Sigmoid colon (tissue), 7 donors: ENCODE data around the gene MALAT1. TPM values are rescaled to one million over a fixed set of nuclear protein-coding genes. Genes with fewer than 3 reads are reported as not detected.

Experiments
- DNase-seq: peaks from one replicate; pipeline ENCODE4 v3.0.0-alpha.2; 2019
- H3K27ac ChIP-seq, 4 donors: fragments of 200-600 bp; sonication (generic); one replicate each; pipeline ENCODE4 v1.5.1; 2016 to 2019; ENCODE audit warnings: mild to moderate bottlenecking in 1 of 4
- H3K27me3 ChIP-seq, 3 donors: fragments of 200-600 bp; sonication (generic); one replicate each; pipeline ENCODE4 v1.5.1; 2019; ENCODE audit warnings: mild to moderate bottlenecking in 1 of 3
- H3K36me3 ChIP-seq, 4 donors: fragments of 200-600 bp; sonication (generic); one replicate each; pipeline ENCODE4 v1.5.1; 2016 to 2019
- H3K4me1 ChIP-seq, 4 donors: fragments of 200-600 bp; sonication (generic); one replicate each; pipeline ENCODE4 v1.5.1; 2017 to 2019
- H3K4me3 ChIP-seq, 4 donors: fragments of 200-600 bp; sonication (generic); one replicate each; pipeline ENCODE4 v1.5.1; 2017 to 2019; ENCODE audit warnings: mild to moderate bottlenecking in 2 of 4, moderate library complexity in 1 of 4
- H3K9me3 ChIP-seq, 4 donors: fragments of 200-600 bp in 3 of 4; sonication (generic) in 3 of 4; one replicate each; pipeline versions ENCODE4 v1.5.1 to v1.6.1; 2013 to 2019
- CTCF ChIP-seq, 4 experiments: fragments of 450-650 bp in 3 of 4; fragments of 200-600 bp in 1 of 4; IDR thresholded peaks; one replicate each; pipeline ENCODE4 v1.5.1; 2016 to 2019; ENCODE audit warnings: antibody characterized with exemption in 4 of 4, mild to moderate bottlenecking in 3 of 4, moderate library complexity in 2 of 4
- EP300 ChIP-seq, 4 donors: sonication (generic); formaldehyde crosslinking; IDR thresholded peaks; one replicate each; pipeline ENCODE4 v1.6.1; 2017; ENCODE audit warnings: antibody characterized with exemption in 4 of 4
- POLR2A ChIP-seq, 2 donors: fragments of 450-650 bp; IDR thresholded peaks; one replicate each; pipeline ENCODE4 v1.6.1; 2016; ENCODE audit warnings: antibody characterized with exemption in 2 of 2, mild to moderate bottlenecking in 2 of 2, moderate library complexity in 2 of 2
- POLR2AphosphoS5 ChIP-seq, 4 donors: sonication (generic); formaldehyde crosslinking; IDR thresholded peaks; one replicate each; pipeline ENCODE4 v1.6.1; 2017; ENCODE audit warnings: antibody characterized with exemption in 4 of 4
- WGBS, 2 donors: extraction: QIAGEN DNeasy Blood & Tissue Kit; methylation state at CpG; one replicate each; pipeline ENCODE4 v1.1.7; 2013; 5-methylcytosine and 5-hydroxymethylcytosine counted together
- intact Hi-C: fragments of 100-400 bp; cut with DNase I; formaldehyde crosslinking; loops from one replicate; pipeline ENCODE4 v1.15.1; 2023
- polyA plus RNA-seq, 3 donors: library from polyadenylated mRNA; stranded (reverse); fragments of 200-250 nt; gene quantifications; one replicate each; pipeline ENCODE4 v1.2.3, GENCODE V29; 2013
- small RNA-seq, 3 donors: library from RNA; depleted of rRNA; stranded (forward); fragments of <200 nt; gene quantifications; one replicate each; pipeline ENCODE3, GENCODE V24; 2016
- total RNA-seq, 4 donors: library from RNA; depleted of rRNA; stranded (reverse); fragments of >200 nt; gene quantifications; one replicate each; pipeline ENCODE4 v1.1.0, GENCODE V29; 2016
- donor health status: healthy with polysubstance abuse.
- donor health status: Bipolar disorder and iron deficiency.
- donor health status: healthy.

Gene MALAT1
- total and polyA plus RNA-seq, 7 donors = 6.6 to 32,672 (median 10,511) TPM

- 85 to 88% methylated on average over 27 of the region's 27 CpGs for WGBS, 2 donors
- H3K36me3 ChIP-seq = peaks cover 11 to 34% (median 17%) of the 10 kb centered on the region in 4 donors
- peak overlapping the region in 2 of 4 donors; percentile 96 to 99 for H3K27ac ChIP-seq
- no peak for DNase-seq
- TF ChIP-seq CTCF (IDR thresholded peaks at IDR 0.05) = no peak
- TF ChIP-seq POLR2AphosphoS5 (IDR thresholded peaks at IDR 0.05) = no peak
- TF ChIP-seq POLR2A (IDR thresholded peaks at IDR 0.05) = no peak
- no peak for TF ChIP-seq EP300 (IDR thresholded peaks at IDR 0.05)
- intact Hi-C loops = no loop called here
- H3K4me3 ChIP-seq = no peak overlapping the region
- H3K4me1 ChIP-seq = peaks cover 0 to 58% (median 45%) of the 10 kb centered on the region in 4 donors
- no peaks in the 10 kb centered on the region for H3K9me3 ChIP-seq
- no peaks in the 10 kb centered on the region for H3K27me3 ChIP-seq
Observed at GRCh38 chr11:65554057-65554818, 55.4 kb downstream of the MALAT1 start.

- Histone ChIP-seq H3K4me3 (no peak overlapping the region), H3K4me1 (peaks cover 0 to 65% (median 52%) of the 10 kb centered on the region in 4 donors), H3K27me3 (no peaks in the 10 kb centered on the region), H3K9me3 (no peaks in the 10 kb centered on the region), H3K27ac (peak overlapping the region; percentile 96 to 99 (median 98)), H3K36me3 (peaks cover 11 to 33% (median 16%) of the 10 kb centered on the region in 4 donors)
- 80 to 86% methylated on average over 4 of the region's 4 CpGs for WGBS, 2 donors
- DNase-seq = no peak
- intact Hi-C loops = no loop called here
- TF ChIP-seq POLR2AphosphoS5 (IDR thresholded peaks at IDR 0.05) (no peak), CTCF (IDR thresholded peaks at IDR 0.05) (no peak), POLR2A (IDR thresholded peaks at IDR 0.05) (no peak), EP300 (IDR thresholded peaks at IDR 0.05) (no peak)
Observed at GRCh38 chr11:65554842-65555430, 56.1 kb downstream of the MALAT1 start.

- DNase-seq = peak; percentile 78
- Histone ChIP-seq H3K4me1 (peaks cover 0 to 73% (median 61%) of the 10 kb centered on the region in 4 donors), H3K4me3 (no peak overlapping the region), H3K27ac (peak overlapping the region; percentile 96 to 99 (median 98)), H3K36me3 (peaks cover 10 to 32% (median 14%) of the 10 kb centered on the region in 4 donors), H3K27me3 (no peaks in the 10 kb centered on the region), H3K9me3 (no peaks in the 10 kb centered on the region)
- TF ChIP-seq EP300 (IDR thresholded peaks at IDR 0.05) (no peak), CTCF (IDR thresholded peaks at IDR 0.05) (no peak), POLR2A (IDR thresholded peaks at IDR 0.05) (no peak), POLR2AphosphoS5 (IDR thresholded peaks at IDR 0.05) (no peak)
- WGBS, 2 donors = 47 to 61% methylated on average over 6 of the region's 6 CpGs
- intact Hi-C loops = loop anchor here (2.0 kb wide), 1 partner anchor 15 kb away; no protein-coding TSS in a partner anchor
Observed at GRCh38 chr11:65555693-65556231, 56.9 kb downstream of the MALAT1 start.

Small RNAs within 50 kb of the gene (small RNA-seq; reads per million reads assigned to genes)
- 0 reads per million in 3 donors for gene RF01684

Other genes with a start within 250 kb of the MALAT1 start
- 1 to 10 TPM; 3.6 to 8.8 (median 4.8) TPM for gene POLA2, start 237.1 kb upstream of the MALAT1 start, total RNA-seq
- 10 to 100 TPM in 1 of 3 donors, 1 to 10 TPM in 2; 4.6 to 13.4 (median 5.4) TPM for gene POLA2, start 237.1 kb upstream of the MALAT1 start, polyA plus RNA-seq
- gene CDC42EP2, start 184.2 kb upstream of the MALAT1 start, total RNA-seq = 10 to 100 TPM; 11.0 to 29.1 (median 16.5) TPM
- 10 to 100 TPM in 2 of 3 donors, 1 to 10 TPM in 1; 8.8 to 15.0 (median 11.4) TPM for gene CDC42EP2, start 184.2 kb upstream of the MALAT1 start, polyA plus RNA-seq
- 10 to 100 TPM; 28.5 to 51.2 (median 40.5) TPM for gene DPF2, start 165.2 kb upstream of the MALAT1 start, total RNA-seq
- 10 to 100 TPM; 13.8 to 25.4 (median 14.1) TPM for gene DPF2, start 165.2 kb upstream of the MALAT1 start, polyA plus RNA-seq
- under 1 TPM in 3 of 4 donors, not detected in 1; 0.14 to 0.36 (median 0.33) TPM for gene TIGD3, start 144.3 kb upstream of the MALAT1 start, total RNA-seq
- gene TIGD3, start 144.3 kb upstream of the MALAT1 start, polyA plus RNA-seq = under 1 TPM in 2 of 3 donors, not detected in 1; 0.69 to 0.96 TPM
- gene SLC25A45, start 116.4 kb upstream of the MALAT1 start, total RNA-seq = 1 to 10 TPM; 2.5 to 8.9 (median 6.0) TPM
- gene SLC25A45, start 116.4 kb upstream of the MALAT1 start, polyA plus RNA-seq = 10 to 100 TPM in 1 of 3 donors, 1 to 10 TPM in 2; 1.2 to 12.8 (median 2.5) TPM
- gene FRMD8, start 112.4 kb upstream of the MALAT1 start, total RNA-seq = 10 to 100 TPM; 10.7 to 27.5 (median 15.6) TPM
- gene FRMD8, start 112.4 kb upstream of the MALAT1 start, polyA plus RNA-seq = 10 to 100 TPM; 21.6 to 29.0 (median 25.2) TPM
- gene NEAT1, start 76.2 kb upstream of the MALAT1 start, total RNA-seq = 100 to 1,000 TPM; 142 to 573 (median 268) TPM
- 100 to 1,000 TPM in 1 of 3 donors, 10 to 100 TPM in 2; 26.8 to 587 (median 78.7) TPM for gene NEAT1, start 76.2 kb upstream of the MALAT1 start, polyA plus RNA-seq
- gene SCYL1, start 26.0 kb downstream of the MALAT1 start, total RNA-seq = 100 to 1,000 TPM in 1 of 4 donors, 10 to 100 TPM in 3; 67.1 to 100 (median 77.7) TPM
- gene SCYL1, start 26.0 kb downstream of the MALAT1 start, polyA plus RNA-seq = 10 to 100 TPM; 57.3 to 66.1 (median 61.7) TPM
- gene LTBP3, start 59.3 kb downstream of the MALAT1 start, total RNA-seq = 100 to 1,000 TPM in 2 of 4 donors, 10 to 100 TPM in 2; 79.6 to 268 (median 117) TPM
- gene LTBP3, start 59.3 kb downstream of the MALAT1 start, polyA plus RNA-seq = 10 to 100 TPM in 1 of 3 donors, 1 to 10 TPM in 2; 3.9 to 34.0 (median 9.6) TPM
- gene ZNRD2, start 71.4 kb downstream of the MALAT1 start, total RNA-seq = 10 to 100 TPM; 24.9 to 61.0 (median 58.5) TPM
- gene ZNRD2, start 71.4 kb downstream of the MALAT1 start, polyA plus RNA-seq = 10 to 100 TPM; 30.7 to 52.6 (median 36.6) TPM
- gene FAM89B, start 73.5 kb downstream of the MALAT1 start, total RNA-seq = 10 to 100 TPM; 61.2 to 96.7 (median 91.6) TPM
- 10 to 100 TPM; 34.0 to 63.3 (median 38.4) TPM for gene FAM89B, start 73.5 kb downstream of the MALAT1 start, polyA plus RNA-seq
- 100 to 1,000 TPM; 148 to 366 (median 194) TPM for gene EHBP1L1, start 77.0 kb downstream of the MALAT1 start, total RNA-seq
- gene EHBP1L1, start 77.0 kb downstream of the MALAT1 start, polyA plus RNA-seq = 10 to 100 TPM; 31.2 to 71.2 (median 71.2) TPM
- gene KCNK7, start 96.8 kb downstream of the MALAT1 start, total RNA-seq = under 1 TPM in 2 of 4 donors, not detected in 2; 0.54 to 0.71 TPM
- 1 to 10 TPM in 1 of 3 donors, not detected in 2; 1.4 TPM for gene KCNK7, start 96.8 kb downstream of the MALAT1 start, polyA plus RNA-seq
- gene MAP3K11, start 115.2 kb downstream of the MALAT1 start, total RNA-seq = 10 to 100 TPM; 18.5 to 52.1 (median 26.3) TPM
- 10 to 100 TPM; 48.6 to 71.2 (median 71.0) TPM for gene MAP3K11, start 115.2 kb downstream of the MALAT1 start, polyA plus RNA-seq
- gene PCNX3, start 116.7 kb downstream of the MALAT1 start, total RNA-seq = 10 to 100 TPM; 10.7 to 21.3 (median 14.3) TPM
- gene PCNX3, start 116.7 kb downstream of the MALAT1 start, polyA plus RNA-seq = 10 to 100 TPM in 1 of 3 donors, 1 to 10 TPM in 2; 6.0 to 35.0 (median 6.6) TPM
- 10 to 100 TPM; 19.9 to 30.7 (median 28.2) TPM for gene SIPA1, start 139.1 kb downstream of the MALAT1 start, total RNA-seq
- 10 to 100 TPM; 20.3 to 53.6 (median 34.8) TPM for gene SIPA1, start 139.1 kb downstream of the MALAT1 start, polyA plus RNA-seq
- 10 to 100 TPM; 36.4 to 62.6 (median 46.9) TPM for gene RELA, start 163.9 kb downstream of the MALAT1 start, total RNA-seq
- 10 to 100 TPM; 33.6 to 45.6 (median 37.5) TPM for gene RELA, start 163.9 kb downstream of the MALAT1 start, polyA plus RNA-seq
- 10 to 100 TPM; 58.4 to 92.7 (median 74.7) TPM for gene KAT5, start 213.2 kb downstream of the MALAT1 start, total RNA-seq
- 10 to 100 TPM; 51.1 to 81.0 (median 53.9) TPM for gene KAT5, start 213.2 kb downstream of the MALAT1 start, polyA plus RNA-seq
- gene RNASEH2C, start 221.8 kb downstream of the MALAT1 start, total RNA-seq = 100 to 1,000 TPM; 120 to 168 (median 146) TPM
- 10 to 100 TPM; 45.6 to 68.1 (median 55.7) TPM for gene RNASEH2C, start 221.8 kb downstream of the MALAT1 start, polyA plus RNA-seq